ENCODE measurements around the gene CCL2. TPM values are rescaled to one million over a fixed set of nuclear protein-coding genes. Genes with fewer than 3 reads are reported as not detected.

Gene CCL2
- total and polyA plus RNA-seq, 2 of the 8 experiments (the other 6 are each of a cell fraction or from before 2014, with no cell fraction given), result 3.0 to 3.7 TPM

- no peak overlapping the region for H2BK120ac ChIP-seq (replicated peaks; ENCODE audit: low read depth, low read length)
- H3K36me3 ChIP-seq (ENCODE audit: control insufficient read depth in 2 of 4, insufficient read depth in 4 of 4, low read length in 3 of 4), result no peaks in the 10 kb centered on the region
- H2AFZ ChIP-seq (ENCODE audit: low read length), result no peak overlapping the region
- POLR2A ChIA-PET (ENCODE audit: partially characterized antibody), result interaction anchor here (1.0 kb wide), 1 partner anchor 58 kb away, joined by 3 read pairs; no protein-coding TSS in a partner anchor
- H3K18ac ChIP-seq (ENCODE audit: extremely low read depth, low read length), result no peak overlapping the region
- no peak overlapping the region for H3K4me2 ChIP-seq (ENCODE audit: insufficient read depth in 1 of 2, low read depth in 2 of 2, low read length in 2 of 2)
- CTCF ChIA-PET (ENCODE audit: partially characterized antibody), result interaction anchor here (0.6 to 1.4 kb wide), 3 partner anchors 50 to 472 kb away, joined by 3 to 8 read pairs (median 3); no protein-coding TSS in a partner anchor
- H3K9me3 ChIP-seq (ENCODE audit: insufficient read depth in 2 of 2, low read depth in 1 of 2, low read length in 1 of 2), result no peaks in the 10 kb centered on the region
- no peaks in the 10 kb centered on the region for H3K79me2 ChIP-seq (ENCODE audit: control insufficient read depth in 1 of 2, insufficient read depth in 2 of 2, low read length in 2 of 2)
- peaks cover 4 to 11% (median 7%) of the 10 kb centered on the region in 4 experiments; a peak in 6 of 7 replicates for H3K4me1 ChIP-seq (replicated peaks in 1 of 4; ENCODE audit: control insufficient read depth in 3 of 4, insufficient read depth in 4 of 4, low read length in 3 of 4)
- H3K79me1 ChIP-seq (ENCODE audit: low read depth, low read length), result no peaks in the 10 kb centered on the region
- no peak overlapping the region for H4K91ac ChIP-seq (replicated peaks; ENCODE audit: insufficient read length, low read length)
- no peak overlapping the region for H3K4ac ChIP-seq (replicated peaks; ENCODE audit: insufficient read length, low read depth, low read length)
- no peak overlapping the region for H3K23ac ChIP-seq (ENCODE audit: insufficient read length)
- H2BK5ac ChIP-seq (ENCODE audit: low read depth, low read length), result no peak overlapping the region
- no peak overlapping the region for H3K4me3 ChIP-seq (ENCODE audit: extremely low read depth in 1 of 4, insufficient read depth in 2 of 4, low read depth in 3 of 4, low read length in 4 of 4)
- H3K27ac ChIP-seq (ENCODE audit: low read depth, low read length), result no peak overlapping the region
- FAIRE-seq (no peak), DNase-seq (ENCODE audit: low read depth in 1 of 2, low spot score in 2 of 2) (no peak)
- H4K20me1 ChIP-seq (replicated peaks in 1 of 2; ENCODE audit: control insufficient read depth in 1 of 2, insufficient read depth in 2 of 2, low read length in 2 of 2), result no peaks in the 10 kb centered on the region
- H2AK5ac ChIP-seq (ENCODE audit: low read depth, low read length), result no peak overlapping the region
- H4K5ac ChIP-seq (ENCODE audit: insufficient read length, low read depth, low read length), result no peak overlapping the region
- H3K27me3 ChIP-seq (replicated peaks in 1 of 4; ENCODE audit: control insufficient read depth in 3 of 4, extremely low read depth in 1 of 4, insufficient read depth in 3 of 4, low read length in 3 of 4), result peaks cover 0 to 2% (median 0%) of the 10 kb centered on the region in 4 experiments; a peak in 1 of 7 replicates
- H2BK20ac ChIP-seq (ENCODE audit: low read length), result no peak overlapping the region
- 84% methylated on average over 3 of the region's 3 CpGs; no CpG with 5 or more reads in 1 of the 2 experiments for WGBS, 2 experiments (ENCODE audit: extremely low coverage in 1 of 2, insufficient coverage in 1 of 2, insufficient read length in 1 of 2, insufficient replicate concordance in 2 of 2, low coverage in 1 of 2, low lambda C conversion rate in 2 of 2, missing lambda C conversion rate in 1 of 2)
- no peak overlapping the region for H2BK15ac ChIP-seq (ENCODE audit: low read length)
- no peak overlapping the region for H3K9ac ChIP-seq (replicated peaks in 1 of 4; ENCODE audit: extremely low read depth in 1 of 4, low read depth in 3 of 4, low read length in 3 of 4)
- H3K56ac ChIP-seq (replicated peaks; ENCODE audit: insufficient read length, low read depth, low read length), result no peak overlapping the region
- no peak overlapping the region for H3K14ac ChIP-seq (ENCODE audit: insufficient read length)
- peaks cover 6% of the 10 kb centered on the region; the same call in 1 of the 2 replicates for H3K23me2 ChIP-seq (ENCODE audit: low read depth, low read length)
- no peak overlapping the region for H2BK12ac ChIP-seq (ENCODE audit: low read depth, low read length)
- no peak overlapping the region for H4K8ac ChIP-seq (ENCODE audit: extremely low read depth, insufficient read depth, low read length)
- no peak for TF ChIP-seq CTBP2 (IDR thresholded peaks at IDR 0.05; ENCODE audit: borderline replicate concordance, insufficient read depth, insufficient read length, low read length)
- TF ChIP-seq CHD2 (IDR thresholded peaks at IDR 0.05; ENCODE audit: low read length), result no peak
- no peak for TF ChIP-seq BRCA1 (IDR thresholded peaks at IDR 0.05; ENCODE audit: low read depth, low read length)
- TF ChIP-seq TBP (IDR thresholded peaks at IDR 0.05; ENCODE audit: low read depth, low read length), result no peak
- TF ChIP-seq SP1 (IDR thresholded peaks at IDR 0.05; ENCODE audit: low read depth, low read length), result no peak
- no peak for TF ChIP-seq CBX8 (IDR thresholded peaks at IDR 0.05; ENCODE audit: borderline replicate concordance, low read depth, low read length)
- no peak for TF ChIP-seq SP2 (IDR thresholded peaks at IDR 0.05; ENCODE audit: low read length)
- no peak for TF ChIP-seq POU5F1 (IDR thresholded peaks at IDR 0.05; ENCODE audit: low read depth, low read length)
- no peak for TF ChIP-seq USF2 (IDR thresholded peaks at IDR 0.05; ENCODE audit: low read length)
Observed at GRCh38 chr17:34251186-34251585, 3.9 kb upstream of the CCL2 start.
